Glutamatergic neuron (in vitro differentiated cells): Measurements from ENCODE around the gene DOCK1. TPM values are rescaled to one million over a fixed set of nuclear protein-coding genes. Genes with fewer than 3 reads are reported as not detected.

Experiments
- DNase-seq: peaks from one replicate; pipeline ENCODE4 v3.0.0; 2022
- H3K27ac Mint-ChIP-seq: one replicate; pipeline ENCODE4 v1.8.0; 2020; ENCODE audit warnings: mild to moderate bottlenecking, mixed read lengths, inconsistent platforms; ENCODE audit not compliant: unreplicated experiment
- H3K27me3 Mint-ChIP-seq: one replicate; pipeline ENCODE4 v1.8.0; 2020; ENCODE audit warnings: mild to moderate bottlenecking, moderate library complexity, mixed read lengths, inconsistent platforms; ENCODE audit not compliant: unreplicated experiment
- H3K36me3 Mint-ChIP-seq: one replicate; pipeline ENCODE4 v1.8.0; 2020; ENCODE audit warnings: mild to moderate bottlenecking, mixed read lengths, inconsistent platforms; ENCODE audit not compliant: unreplicated experiment
- H3K4me1 Mint-ChIP-seq: one replicate; pipeline ENCODE4 v1.8.0; 2020; ENCODE audit warnings: mild to moderate bottlenecking, low read depth, mixed read lengths, inconsistent platforms; ENCODE audit not compliant: unreplicated experiment
- H3K4me3 Mint-ChIP-seq: one replicate; pipeline ENCODE4 v1.8.0; 2020; ENCODE audit warnings: mild to moderate bottlenecking, mixed read lengths, inconsistent platforms; ENCODE audit not compliant: unreplicated experiment
- H3K9me3 Mint-ChIP-seq: one replicate; pipeline ENCODE4 v1.8.0; 2020; ENCODE audit warnings: mild to moderate bottlenecking, moderate library complexity, mixed read lengths, inconsistent platforms; ENCODE audit not compliant: unreplicated experiment
- total RNA-seq: library from RNA; stranded (reverse); fragmentation: NEBNext Ultra II Directional; extraction: Animal tissue kit (Norgen Biotek cat#: 25700); gene quantifications from one replicate; pipeline ENCODE4 v1.2.1, GENCODE V29; 2021; ENCODE audit not compliant: unreplicated experiment
- TF ChIP-seq, protein P1 (sequence below): fragments of 200-600 bp; sonication (generic); IDR thresholded peaks from one replicate; pipeline ENCODE4 v1.5.0; 2021; ENCODE audit not compliant: partially characterized antibody, unreplicated experiment

The DOCK1 gene
- total RNA-seq, 1 donor from 2014 or later, result 19.7 TPM

DNA sequence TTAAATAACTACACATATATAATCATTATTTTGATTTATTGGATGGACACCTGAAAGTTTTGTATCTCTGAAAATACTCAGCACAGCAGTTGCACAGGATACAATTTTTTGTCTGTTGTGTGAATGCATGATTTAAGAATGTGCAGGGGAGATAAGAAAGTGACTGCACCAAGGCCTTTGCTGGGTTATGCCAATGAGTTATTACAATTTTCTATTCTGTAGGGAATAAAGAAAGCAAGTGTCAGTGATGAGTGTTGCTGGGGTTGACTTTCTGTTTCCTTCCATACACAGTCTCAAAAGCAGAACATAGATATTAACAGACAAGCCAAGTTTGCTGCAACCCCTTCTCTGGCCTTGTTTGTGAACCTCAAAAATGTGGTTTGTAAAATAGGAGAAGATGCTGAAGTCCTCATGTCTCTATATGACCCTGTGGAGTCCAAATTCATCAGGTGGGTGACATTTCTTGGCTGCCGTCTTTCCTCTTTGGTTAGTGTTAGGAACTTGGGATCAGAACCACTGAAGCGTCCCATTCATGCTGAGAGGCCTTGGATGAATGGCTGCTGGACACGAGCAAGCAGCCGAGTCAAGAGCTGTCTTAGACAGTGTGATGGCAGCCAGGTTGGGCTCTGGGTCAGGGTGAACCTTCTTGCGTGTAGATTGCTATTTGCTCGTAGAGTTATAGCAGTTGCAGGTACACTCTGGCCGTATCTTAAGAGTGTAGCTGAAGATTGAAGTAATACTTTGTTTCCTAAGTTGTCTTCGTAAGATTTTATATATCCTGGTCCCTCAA is 92.8 kb downstream of the DOCK1 start:
- no peak for DNase-seq
- peaks cover 3% of the 10 kb centered on the region for H3K9me3 Mint-ChIP-seq
- H3K4me1 Mint-ChIP-seq, result no peaks in the 10 kb centered on the region
- no peak overlapping the region for H3K4me3 Mint-ChIP-seq
- TF ChIP-seq, protein P1, sequence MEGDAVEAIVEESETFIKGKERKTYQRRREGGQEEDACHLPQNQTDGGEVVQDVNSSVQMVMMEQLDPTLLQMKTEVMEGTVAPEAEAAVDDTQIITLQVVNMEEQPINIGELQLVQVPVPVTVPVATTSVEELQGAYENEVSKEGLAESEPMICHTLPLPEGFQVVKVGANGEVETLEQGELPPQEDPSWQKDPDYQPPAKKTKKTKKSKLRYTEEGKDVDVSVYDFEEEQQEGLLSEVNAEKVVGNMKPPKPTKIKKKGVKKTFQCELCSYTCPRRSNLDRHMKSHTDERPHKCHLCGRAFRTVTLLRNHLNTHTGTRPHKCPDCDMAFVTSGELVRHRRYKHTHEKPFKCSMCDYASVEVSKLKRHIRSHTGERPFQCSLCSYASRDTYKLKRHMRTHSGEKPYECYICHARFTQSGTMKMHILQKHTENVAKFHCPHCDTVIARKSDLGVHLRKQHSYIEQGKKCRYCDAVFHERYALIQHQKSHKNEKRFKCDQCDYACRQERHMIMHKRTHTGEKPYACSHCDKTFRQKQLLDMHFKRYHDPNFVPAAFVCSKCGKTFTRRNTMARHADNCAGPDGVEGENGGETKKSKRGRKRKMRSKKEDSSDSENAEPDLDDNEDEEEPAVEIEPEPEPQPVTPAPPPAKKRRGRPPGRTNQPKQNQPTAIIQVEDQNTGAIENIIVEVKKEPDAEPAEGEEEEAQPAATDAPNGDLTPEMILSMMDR, result no peak
- H3K36me3 Mint-ChIP-seq, result peaks cover 17% of the 10 kb centered on the region
- H3K27me3 Mint-ChIP-seq, result peaks cover under 1% of the 10 kb centered on the region
- H3K27ac Mint-ChIP-seq, result no peak overlapping the region

DNA sequence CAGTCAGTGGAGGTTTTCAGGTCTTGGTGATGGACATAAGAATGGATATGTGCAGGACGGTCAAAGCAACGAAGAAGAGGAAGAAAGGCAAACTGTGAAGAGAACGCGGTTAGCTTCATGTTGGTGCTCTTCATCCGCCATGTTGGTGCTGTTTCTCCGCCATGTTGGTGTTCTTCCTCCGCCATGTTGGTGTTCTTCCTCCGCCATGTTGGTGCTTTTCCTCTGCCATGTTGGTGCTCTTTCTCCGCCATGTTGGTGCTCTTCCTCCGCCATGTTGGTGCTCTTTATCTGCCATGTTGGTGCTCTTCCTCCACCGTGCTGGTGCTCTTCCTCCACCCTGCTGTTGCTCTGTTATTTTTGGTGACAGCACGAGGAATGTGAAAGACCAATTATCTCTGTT is 95.4 kb downstream of the DOCK1 start:
- Mint-ChIP-seq H3K27me3 (no peaks in the 10 kb centered on the region), H3K4me1 (no peaks in the 10 kb centered on the region), H3K9me3 (peaks cover 3% of the 10 kb centered on the region), H3K27ac (no peak overlapping the region), H3K4me3 (no peak overlapping the region), H3K36me3 (peaks cover 13% of the 10 kb centered on the region)
- DNase-seq, result no peak
- TF ChIP-seq, protein P1, result no peak

GRCh38 chr10:127003032-127003685 is 97.9 kb downstream of the DOCK1 start:
- no peak for DNase-seq
- Mint-ChIP-seq H3K9me3 (no peaks in the 10 kb centered on the region), H3K36me3 (peaks cover 8% of the 10 kb centered on the region), H3K27ac (no peak overlapping the region), H3K27me3 (no peaks in the 10 kb centered on the region), H3K4me1 (peaks cover 3% of the 10 kb centered on the region), H3K4me3 (no peak overlapping the region)
- TF ChIP-seq, protein P1, result no peak

- Mint-ChIP-seq H3K27ac (no peak overlapping the region), H3K27me3 (no peaks in the 10 kb centered on the region), H3K4me3 (no peak overlapping the region), H3K9me3 (no peaks in the 10 kb centered on the region), H3K36me3 (peaks cover 4% of the 10 kb centered on the region), H3K4me1 (peaks cover 12% of the 10 kb centered on the region)
- DNase-seq, result no peak
- TF ChIP-seq, protein P1, result no peak
Observed at GRCh38 chr10:127006453-127006852, 101.2 kb downstream of the DOCK1 start.

GRCh38 chr10:127009366-127009765 is 104.1 kb downstream of the DOCK1 start:
- H3K36me3 Mint-ChIP-seq, result no peaks in the 10 kb centered on the region
- H3K4me3 Mint-ChIP-seq, result peak overlapping the region; percentile 30
- H3K27me3 Mint-ChIP-seq, result peaks cover 3% of the 10 kb centered on the region
- H3K9me3 Mint-ChIP-seq, result peaks cover 1% of the 10 kb centered on the region
- TF ChIP-seq, protein P1, result no peak
- peaks cover 26% of the 10 kb centered on the region for H3K4me1 Mint-ChIP-seq
- H3K27ac Mint-ChIP-seq, result peak overlapping the region; percentile 7
- DNase-seq, result no peak
